GM23338 (cell line): ENCODE measurements around the gene RETSAT. TPM values are rescaled to one million over a fixed set of nuclear protein-coding genes. Genes with fewer than 3 reads are reported as not detected.
A peak's percentile ranks its signal among the peaks of the same experiment; 100 is the strongest.

Source experiments
- ATAC-seq: fragments of 200-7000 bp; cut with Tn5 transposase; 3 replicates; pipeline ENCODE4 v1.9.1; 2020
- DNase-seq: peaks from one replicate; pipeline ENCODE4 v3.0.0-alpha.2; 2015; ENCODE audit warnings: low spot score
- H2AFZ ChIP-seq: fragments of 200-600 bp; sonication (generic); 2 replicates; pipeline ENCODE4 v1.8.0; 2016; ENCODE audit warnings: antibody characterized with exemption, mild to moderate bottlenecking, moderate library complexity
- H3F3A ChIP-seq: fragments of 200-600 bp; sonication (generic); replicated peaks from 2 replicates; pipeline ENCODE4 v1.8.0; 2017; ENCODE audit warnings: antibody characterized with exemption, mixed run types, low read depth
- H3K27ac ChIP-seq: fragments of 200-600 bp; sonication (generic); 2 replicates; pipeline ENCODE4 v1.6.1; 2016; ENCODE audit warnings: low read depth
- H3K27me3 ChIP-seq: fragments of 200-600 bp; sonication (generic); 2 replicates; pipeline ENCODE4 v1.8.0; 2016; ENCODE audit warnings: mild to moderate bottlenecking, mixed run types, moderate library complexity; ENCODE audit not compliant: insufficient read depth
- H3K36me3 ChIP-seq: fragments of 200-600 bp; sonication (generic); 2 replicates; pipeline ENCODE4 v1.8.0; 2016; ENCODE audit warnings: mild to moderate bottlenecking; ENCODE audit not compliant: insufficient read depth
- H3K4me1 ChIP-seq: fragments of 200-600 bp; sonication (generic); 2 replicates; pipeline ENCODE4 v1.8.0; 2016; ENCODE audit warnings: mild to moderate bottlenecking, moderate library complexity; ENCODE audit not compliant: insufficient read depth
- H3K4me2 ChIP-seq: fragments of 200-600 bp; sonication (generic); 2 replicates; pipeline ENCODE4 v1.7.1; 2017; ENCODE audit warnings: mixed run types
- H3K4me3 ChIP-seq: fragments of 200-600 bp; sonication (generic); 2 replicates; pipeline ENCODE4 v1.6.1; 2016; ENCODE audit warnings: mixed run types
- H3K79me2 ChIP-seq: fragments of 200-600 bp; sonication (generic); replicated peaks from 2 replicates; pipeline ENCODE4 v1.8.0; 2017; ENCODE audit warnings: mild to moderate bottlenecking; ENCODE audit not compliant: insufficient read depth
- H3K9me2 ChIP-seq: fragments of 200-600 bp; sonication (generic); 2 replicates; pipeline ENCODE4 v1.8.0; 2017; ENCODE audit not compliant: insufficient read depth
- H4K20me1 ChIP-seq: fragments of 200-600 bp; sonication (generic); replicated peaks from 2 replicates; pipeline ENCODE4 v1.8.0; 2017; ENCODE audit warnings: mild to moderate bottlenecking; ENCODE audit not compliant: insufficient read depth
- H3K27ac Mint-ChIP-seq: 2 replicates; pipeline ENCODE4 v1.8.0; 2020; ENCODE audit warnings: inconsistent platforms, mild to moderate bottlenecking, moderate library complexity, mixed read lengths
- H3K27me3 Mint-ChIP-seq: 3 replicates; pipeline ENCODE4 v1.8.0; 2022; ENCODE audit warnings: low read depth, mild to moderate bottlenecking, moderate library complexity, mixed read lengths, inconsistent platforms; ENCODE audit not compliant: insufficient read depth, poor library complexity
- H3K36me3 Mint-ChIP-seq: 3 replicates; pipeline ENCODE4 v1.8.0; 2021; ENCODE audit warnings: low read depth, mild to moderate bottlenecking, inconsistent platforms, moderate library complexity, mixed read lengths
- H3K4me1 Mint-ChIP-seq: 3 replicates; pipeline ENCODE4 v1.8.0; 2020; ENCODE audit warnings: mild to moderate bottlenecking, inconsistent platforms, mixed read lengths
- H3K4me3 Mint-ChIP-seq: 3 replicates; pipeline ENCODE4 v1.8.0; 2021; ENCODE audit warnings: moderate library complexity, mild to moderate bottlenecking, inconsistent platforms, mixed read lengths
- H3K9me3 Mint-ChIP-seq: 3 replicates; pipeline ENCODE4 v1.8.0; 2020; ENCODE audit warnings: moderate library complexity, mild to moderate bottlenecking, inconsistent platforms, mixed read lengths
- CTCF ChIP-seq, 2 experiments: fragments of 200-600 bp in 1 of 2; sonication (generic) in 1 of 2; conservative IDR thresholded peaks; 2 replicates each; pipeline versions ENCODE4 v1.5.1 to v1.6.1; 2016 to 2017; ENCODE audit warnings: antibody characterized with exemption in 2 of 2, low read depth in 2 of 2, mild to moderate bottlenecking in 2 of 2, moderate library complexity in 1 of 2
- ETS1 ChIP-seq: IDR thresholded peaks from 2 replicates; pipeline ENCODE4 v1.6.1; 2016; ENCODE audit warnings: antibody characterized with exemption
- EZH2 ChIP-seq: fragments of 200-600 bp; sonication (generic); IDR thresholded peaks from one replicate; pipeline ENCODE4 v1.8.0; 2017; ENCODE audit warnings: antibody characterized with exemption, mild to moderate bottlenecking, low read depth; ENCODE audit not compliant: unreplicated experiment
- EZH2phosphoT487 ChIP-seq: fragments of 200-600 bp; sonication (generic); IDR thresholded peaks from one replicate; pipeline ENCODE4 v1.8.1; 2018; ENCODE audit warnings: antibody characterized with exemption; ENCODE audit not compliant: unreplicated experiment
- JUNB ChIP-seq: IDR thresholded peaks from one replicate; pipeline ENCODE4 v1.6.1; 2016; ENCODE audit warnings: antibody characterized with exemption; ENCODE audit not compliant: unreplicated experiment
- NANOG ChIP-seq: IDR thresholded peaks from 2 replicates; pipeline ENCODE4 v1.6.1; 2016; ENCODE audit warnings: antibody characterized with exemption, borderline replicate concordance
- REST ChIP-seq: IDR thresholded peaks from one replicate; pipeline ENCODE4 v1.6.1; 2018; ENCODE audit warnings: antibody characterized with exemption; ENCODE audit not compliant: unreplicated experiment
- STAT1 ChIP-seq: IDR thresholded peaks from one replicate; pipeline ENCODE4 v1.6.1; 2016; ENCODE audit warnings: antibody characterized with exemption; ENCODE audit not compliant: unreplicated experiment
- ZNF331 ChIP-seq: fragments of 250-450 bp; sonication (Bioruptor Pico); IDR thresholded peaks from 2 replicates; pipeline ENCODE4 v1.5.0; 2020; ENCODE audit warnings: low read depth, mild to moderate bottlenecking, moderate library complexity
- ZNF462 ChIP-seq: fragments of 250-450 bp; sonication (Bioruptor Pico); IDR thresholded peaks from 2 replicates; pipeline ENCODE4 v1.5.0; 2020; ENCODE audit warnings: mild to moderate bottlenecking, moderate library complexity
- polyA plus RNA-seq: library from polyadenylated mRNA; unstranded; fragments of >200 nt; fragmentation: Nextera tagmentation; extraction: Ambion mirVana; gene quantifications from 2 replicates; pipeline ENCODE4 v1.2.1, GENCODE V29; 2016
- total RNA-seq: library from RNA; depleted of rRNA; stranded (reverse); fragments of >200 nt; shearing (Covaris generic); gene quantifications from 2 replicates; pipeline ENCODE4 v1.2.3, GENCODE V29; 2014

Gene RETSAT
- total and polyA plus RNA-seq, 2 experiments from 2014 or later = 2.3 to 16.4 TPM

- H3K4me3 ChIP-seq = peak overlapping the region; percentile 98
These were observed 29.5 kb downstream of the RETSAT start for GRCh38 chr2:85324639-85325465.

More at GRCh38 chr2:85324639-85325465, 29.5 kb downstream of the RETSAT start:
- Mint-ChIP-seq H3K27ac (no peak overlapping the region), H3K27me3 (peaks cover 11% of the 10 kb centered on the region), H3K4me1 (peaks cover 30% of the 10 kb centered on the region), H3K9me3 (no peaks in the 10 kb centered on the region; the same call in 2 of the 3 replicates), H3K36me3 (peaks cover 71% of the 10 kb centered on the region), H3K4me3 (peak overlapping the region; percentile 91; the same call in 2 of the 3 replicates)
- Histone ChIP-seq H2AFZ (no peak overlapping the region), H4K20me1 (peaks cover 41% of the 10 kb centered on the region), H3F3A (no peaks in the 10 kb centered on the region; the same call in none of the 2 replicates), H3K4me2 (peak overlapping the region; percentile 84), H3K27ac (no peak overlapping the region), H3K27me3 (no peaks in the 10 kb centered on the region), H3K4me1 (peaks cover 26% of the 10 kb centered on the region), H3K79me2 (peaks cover 51% of the 10 kb centered on the region), H3K9me2 (no peaks in the 10 kb centered on the region), H3K36me3 (peaks cover 44% of the 10 kb centered on the region)
- no peak for TF ChIP-seq ZNF331 (CRISPR knock-in tag)
- TF ChIP-seq EZH2phosphoT487 = no peak
- TF ChIP-seq CTCF (conservative IDR thresholded peaks at IDR 0.05; ENCODE audit: low read depth in 2 of 2) = no peak
- no peak for TF ChIP-seq ETS1
- TF ChIP-seq JUNB = no peak
- no peak for TF ChIP-seq EZH2
- no peak for TF ChIP-seq NANOG
- TF ChIP-seq STAT1 = no peak
- TF ChIP-seq ZNF462 (CRISPR knock-in tag) = no peak
- TF ChIP-seq REST = no peak
- ATAC-seq = no peak
- DNase-seq = no peak
